Measurements from ENCODE around the gene FAM210A. TPM values are rescaled to one million over a fixed set of nuclear protein-coding genes. Genes with fewer than 3 reads are reported as not detected.
A peak's percentile ranks its signal among the peaks of the same experiment; 100 is the strongest.

FAM210A gene
- total RNA-seq, 6 donors from 2014 or later = 2.1 to 12.9 (median 10.6) TPM

DNA sequence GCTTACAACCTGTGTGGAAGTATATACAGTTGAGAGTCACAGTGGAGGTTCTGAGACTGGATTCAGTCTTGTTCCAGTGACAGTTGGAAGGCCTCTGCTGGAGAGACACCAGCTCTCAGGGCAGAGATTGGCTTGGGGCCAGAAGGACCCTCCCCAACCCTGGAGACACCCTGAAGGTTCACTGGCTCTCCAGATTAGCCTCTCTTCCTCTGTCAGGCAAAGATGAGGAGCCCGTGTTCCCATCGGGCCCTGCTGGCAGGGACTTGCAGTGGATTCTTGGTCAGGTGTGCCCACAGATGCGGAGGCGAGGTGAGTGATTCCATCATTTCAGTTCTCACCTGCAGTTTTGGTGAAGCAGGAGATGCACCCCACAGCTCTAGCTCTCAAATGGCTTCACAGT, 78.6 kb downstream of the FAM210A start:
- no peak for ATAC-seq (ENCODE audit: low FRiP score in 2 of 2)
- Histone ChIP-seq H3K27me3 (no peaks in the 10 kb centered on the region), H3K4me1 (no peaks in the 10 kb centered on the region), H3K27ac (no peak overlapping the region), H3K4me3 (no peak overlapping the region), H3K36me3 (peaks cover 0 to 8% (median 5%) of the 10 kb centered on the region in 4 donors), H3K9me3 (no peaks in the 10 kb centered on the region)
- DNase-seq = no peak
- WGBS, 2 donors = 90 to 93% methylated on average over 4 of the region's 4 CpGs
- TF ChIP-seq POLR2AphosphoS5 (IDR thresholded peaks at IDR 0.05) = no peak
- TF ChIP-seq, protein P1, sequence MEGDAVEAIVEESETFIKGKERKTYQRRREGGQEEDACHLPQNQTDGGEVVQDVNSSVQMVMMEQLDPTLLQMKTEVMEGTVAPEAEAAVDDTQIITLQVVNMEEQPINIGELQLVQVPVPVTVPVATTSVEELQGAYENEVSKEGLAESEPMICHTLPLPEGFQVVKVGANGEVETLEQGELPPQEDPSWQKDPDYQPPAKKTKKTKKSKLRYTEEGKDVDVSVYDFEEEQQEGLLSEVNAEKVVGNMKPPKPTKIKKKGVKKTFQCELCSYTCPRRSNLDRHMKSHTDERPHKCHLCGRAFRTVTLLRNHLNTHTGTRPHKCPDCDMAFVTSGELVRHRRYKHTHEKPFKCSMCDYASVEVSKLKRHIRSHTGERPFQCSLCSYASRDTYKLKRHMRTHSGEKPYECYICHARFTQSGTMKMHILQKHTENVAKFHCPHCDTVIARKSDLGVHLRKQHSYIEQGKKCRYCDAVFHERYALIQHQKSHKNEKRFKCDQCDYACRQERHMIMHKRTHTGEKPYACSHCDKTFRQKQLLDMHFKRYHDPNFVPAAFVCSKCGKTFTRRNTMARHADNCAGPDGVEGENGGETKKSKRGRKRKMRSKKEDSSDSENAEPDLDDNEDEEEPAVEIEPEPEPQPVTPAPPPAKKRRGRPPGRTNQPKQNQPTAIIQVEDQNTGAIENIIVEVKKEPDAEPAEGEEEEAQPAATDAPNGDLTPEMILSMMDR (IDR thresholded peaks at IDR 0.05) = no peak
- TF ChIP-seq POLR2A (IDR thresholded peaks at IDR 0.05) = no peak
- no peak for TF ChIP-seq EP300 (IDR thresholded peaks at IDR 0.05)

DNA sequence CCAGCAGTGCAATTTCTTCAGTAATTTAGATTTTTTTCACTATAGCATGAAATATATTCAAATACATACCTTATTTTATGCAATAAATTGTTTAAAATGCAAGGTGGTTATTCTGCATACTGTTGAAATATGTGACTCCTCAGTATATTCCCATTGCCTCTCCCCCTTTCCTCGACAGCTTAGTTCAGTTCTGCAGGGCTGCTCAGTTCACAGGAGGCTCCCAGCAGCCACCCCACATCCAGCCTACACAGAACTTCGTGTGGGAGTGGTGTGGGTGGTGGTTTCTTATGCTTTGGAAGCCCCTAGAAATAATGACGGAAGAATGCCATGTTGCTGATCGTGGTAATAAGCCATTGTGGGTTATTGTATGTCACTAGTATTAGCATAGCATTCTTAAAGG, 79.7 kb downstream of the FAM210A start:
- TF ChIP-seq EP300 (IDR thresholded peaks at IDR 0.05) (no peak), POLR2A (IDR thresholded peaks at IDR 0.05) (no peak), POLR2AphosphoS5 (IDR thresholded peaks at IDR 0.05) (no peak)
- TF ChIP-seq, protein P1 (IDR thresholded peaks at IDR 0.05) = no peak
- Histone ChIP-seq H3K36me3 (peaks cover 0 to 8% (median 5%) of the 10 kb centered on the region in 4 donors), H3K27ac (no peak overlapping the region), H3K9me3 (no peaks in the 10 kb centered on the region), H3K4me3 (no peak overlapping the region), H3K4me1 (peaks cover 0 to 6% (median 2%) of the 10 kb centered on the region in 4 donors), H3K27me3 (peaks cover 0 to 3% (median 0%) of the 10 kb centered on the region in 4 donors)
- ATAC-seq (ENCODE audit: low FRiP score in 2 of 2) (no peak), DNase-seq (no peak)
- 78 to 85% methylated on average over 4 of the region's 4 CpGs for WGBS, 2 donors

DNA sequence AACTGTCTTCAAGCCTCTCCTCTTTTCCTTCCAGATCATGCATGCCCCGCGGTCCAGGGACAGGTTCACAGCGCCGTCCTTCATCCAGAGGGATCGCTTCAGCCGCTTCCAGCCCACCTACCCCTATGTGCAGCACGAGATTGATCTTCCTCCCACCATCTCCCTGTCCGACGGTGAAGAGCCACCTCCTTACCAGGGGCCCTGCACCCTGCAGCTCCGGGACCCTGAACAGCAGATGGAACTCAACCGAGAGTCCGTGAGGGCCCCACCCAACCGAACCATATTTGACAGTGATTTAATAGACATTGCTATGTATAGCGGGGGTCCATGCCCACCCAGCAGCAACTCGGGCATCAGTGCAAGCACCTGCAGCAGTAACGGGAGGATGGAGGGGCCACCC, 81.3 kb downstream of the FAM210A start:
- Histone ChIP-seq H3K36me3 (peaks cover 0 to 8% (median 5%) of the 10 kb centered on the region in 4 donors), H3K9me3 (no peaks in the 10 kb centered on the region), H3K4me1 (peaks cover 5 to 13% (median 9%) of the 10 kb centered on the region in 4 donors), H3K27ac (no peak overlapping the region), H3K4me3 (no peak overlapping the region), H3K27me3 (peaks cover 0 to 4% (median 0%) of the 10 kb centered on the region in 4 donors)
- DNase-seq (no peak), ATAC-seq (ENCODE audit: low FRiP score in 2 of 2) (no peak)
- WGBS, 2 donors = 96% methylated on average over 13 to 16 of the region's 16 CpGs
- no peak for TF ChIP-seq POLR2AphosphoS5 (IDR thresholded peaks at IDR 0.05)
- no peak for TF ChIP-seq POLR2A (IDR thresholded peaks at IDR 0.05)
- no peak for TF ChIP-seq EP300 (IDR thresholded peaks at IDR 0.05)
- TF ChIP-seq, protein P1 (IDR thresholded peaks at IDR 0.05) = no peak

DNA sequence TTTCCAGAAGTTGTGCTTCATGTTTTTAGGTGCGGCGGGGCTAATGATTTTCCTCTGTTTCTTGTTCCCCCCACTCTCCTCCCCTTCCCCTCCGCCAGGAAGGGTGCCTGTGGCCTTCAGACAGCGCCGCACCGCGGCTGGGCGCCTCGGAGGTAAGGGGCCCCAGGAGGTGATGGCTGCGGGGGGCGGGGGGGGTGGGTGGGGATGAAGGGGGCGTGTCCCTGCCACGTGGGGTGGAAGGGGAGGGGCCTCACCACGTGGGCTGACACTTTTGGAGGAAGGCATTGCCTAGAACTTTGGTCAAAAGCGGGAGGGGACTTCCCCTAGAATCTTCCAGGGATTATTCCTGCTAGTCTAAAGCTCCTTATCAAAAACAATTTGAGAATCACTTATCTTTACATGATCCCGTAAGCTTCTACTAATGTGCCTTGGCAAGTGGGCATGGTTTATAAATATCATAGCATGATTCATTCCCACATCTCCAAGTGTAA, 83.1 kb downstream of the FAM210A start:
- TF ChIP-seq POLR2AphosphoS5 (IDR thresholded peaks at IDR 0.05) (no peak), POLR2A (IDR thresholded peaks at IDR 0.05) (no peak), EP300 (IDR thresholded peaks at IDR 0.05) (no peak)
- TF ChIP-seq, protein P1 (IDR thresholded peaks at IDR 0.05) = no peak
- Histone ChIP-seq H3K36me3 (peaks cover 0 to 8% (median 5%) of the 10 kb centered on the region in 4 donors), H3K4me3 (no peak overlapping the region)

DNA sequence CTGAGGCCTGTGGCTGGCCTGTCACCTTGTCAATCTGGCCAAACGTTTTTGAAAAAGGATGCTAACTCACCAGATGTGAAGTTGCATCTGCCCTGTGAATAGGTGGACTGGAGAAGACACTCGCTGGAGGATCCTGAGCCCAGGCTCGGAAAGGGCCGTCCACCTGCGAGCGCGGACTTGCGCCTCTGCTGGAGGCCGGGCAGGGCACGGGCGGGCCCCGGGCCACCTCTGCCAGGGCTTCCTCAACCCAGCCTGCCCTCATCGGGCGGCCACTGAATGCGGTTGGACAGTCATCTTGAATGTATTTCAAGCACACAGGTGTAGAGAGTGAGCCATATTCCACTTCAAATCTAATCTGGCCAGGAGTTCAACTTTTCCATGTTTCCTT, 83.9 kb downstream of the FAM210A start:
- TF ChIP-seq EP300 (IDR thresholded peaks at IDR 0.05) (no peak), POLR2AphosphoS5 (IDR thresholded peaks at IDR 0.05) (no peak), POLR2A (IDR thresholded peaks at IDR 0.05) (no peak)
- TF ChIP-seq, protein P1 (IDR thresholded peaks at IDR 0.05) = no peak
- no peak for ATAC-seq (ENCODE audit: low FRiP score in 2 of 2)
- 88 to 92% methylated on average over 10 to 15 of the region's 15 CpGs for WGBS, 2 donors
- Histone ChIP-seq H3K36me3 (peaks cover 0 to 8% (median 5%) of the 10 kb centered on the region in 4 donors), H3K27me3 (peaks cover 0 to 4% (median 0%) of the 10 kb centered on the region in 4 donors), H3K4me1 (peaks cover 5 to 13% (median 9%) of the 10 kb centered on the region in 4 donors), H3K9me3 (no peaks in the 10 kb centered on the region), H3K27ac (peak overlapping the region in 3 of 4 donors; percentile 69 to 86 (median 71)), H3K4me3 (peak overlapping the region in 1 of 4 donors; percentile 39)
- peak in 1 of 2 donors; percentile 77 for DNase-seq

More for the DNA sequence above, 83.1 kb downstream of the FAM210A start:
- ATAC-seq (ENCODE audit: low FRiP score in 2 of 2) (no peak), DNase-seq (no peak)
- 81 to 86% methylated on average over 15 to 16 of the region's 16 CpGs for WGBS, 2 donors
- H3K27ac ChIP-seq = no peak overlapping the region
- H3K9me3 ChIP-seq = no peaks in the 10 kb centered on the region
- peaks cover 5 to 13% (median 9%) of the 10 kb centered on the region in 4 donors for H3K4me1 ChIP-seq
- peaks cover 0 to 4% (median 0%) of the 10 kb centered on the region in 4 donors for H3K27me3 ChIP-seq

Data from upper lobe of left lung (tissue), 6 donors.